ENCODE data around the gene ARHGEF40.
"Not testable (repeated sequence)": the region's sequence is repeated elsewhere in the genome, so short reads cannot be mapped to it uniquely, and the experiment has no call there.

Gene ARHGEF40

GRCh38 chr14:21040370-21040925, 29.7 kb upstream of the ARHGEF40 start:
- DNase-seq: no peak

GRCh38 chr14:21040941-21041340, 29.2 kb upstream of the ARHGEF40 start:
- DNase-seq: not testable (repeated sequence)

DNA sequence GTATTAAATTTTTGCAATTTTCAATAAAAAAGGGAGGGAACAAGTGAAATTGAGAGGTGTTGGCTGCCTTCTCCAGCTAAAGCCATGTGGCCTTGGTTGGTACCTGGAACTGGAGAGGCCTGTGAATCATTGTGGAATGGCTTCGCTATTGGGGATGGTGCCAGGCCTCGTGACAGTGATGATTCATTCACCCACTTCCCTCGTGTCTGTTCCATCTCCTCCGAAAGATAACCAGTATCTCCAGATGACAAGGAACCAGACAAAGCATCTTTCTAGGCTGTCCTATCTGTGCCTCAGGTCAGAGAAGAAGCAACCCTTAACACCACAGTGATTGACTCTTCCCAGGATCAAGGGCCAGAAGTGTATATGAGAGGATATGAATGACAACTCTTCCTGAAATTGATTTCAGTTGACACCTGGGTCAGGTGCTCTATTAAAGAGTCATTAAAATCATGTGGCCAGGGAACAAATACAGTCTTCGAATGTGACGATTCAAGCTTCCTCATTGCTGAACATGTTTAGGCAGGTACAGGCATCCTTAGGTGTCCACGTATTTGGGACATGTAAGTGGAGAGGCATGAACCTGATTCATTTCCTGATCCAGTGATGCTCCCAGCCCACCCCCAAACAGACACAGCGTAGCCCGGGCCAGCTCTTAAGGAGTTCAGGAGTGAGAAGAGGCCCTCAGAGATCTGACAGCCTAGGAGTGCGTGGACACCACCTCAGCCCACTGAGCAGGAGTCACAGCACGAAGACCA, 28.2 kb upstream of the ARHGEF40 start, which contains the start of gene RNASE7:
TSS of gene RNASE7 (plus strand) at position 687 of the 758 bp plus-strand sequence. CDS start 631 bp downstream, outside the sequence.
- DNase-seq: no peak

DNA sequence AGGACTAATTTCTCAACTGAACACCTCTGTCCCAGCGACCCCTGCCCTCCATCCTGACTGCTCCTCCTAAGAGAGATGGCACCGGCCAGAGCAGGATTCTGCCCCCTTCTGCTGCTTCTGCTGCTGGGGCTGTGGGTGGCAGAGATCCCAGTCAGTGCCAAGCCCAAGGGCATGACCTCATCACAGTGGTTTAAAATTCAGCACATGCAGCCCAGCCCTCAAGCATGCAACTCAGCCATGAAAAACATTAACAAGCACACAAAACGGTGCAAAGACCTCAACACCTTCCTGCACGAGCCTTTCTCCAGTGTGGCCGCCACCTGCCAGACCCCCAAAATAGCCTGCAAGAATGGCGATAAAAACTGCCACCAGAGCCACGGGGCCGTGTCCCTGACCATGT, 27.2 kb upstream of the ARHGEF40 start:
- DNase-seq: no peak

GRCh38 chr14:21043387-21043973, 26.6 kb upstream of the ARHGEF40 start:
- no peak for DNase-seq

GRCh38 chr14:21043974-21044618, 26.0 kb upstream of the ARHGEF40 start:
- no peak for DNase-seq

DNA sequence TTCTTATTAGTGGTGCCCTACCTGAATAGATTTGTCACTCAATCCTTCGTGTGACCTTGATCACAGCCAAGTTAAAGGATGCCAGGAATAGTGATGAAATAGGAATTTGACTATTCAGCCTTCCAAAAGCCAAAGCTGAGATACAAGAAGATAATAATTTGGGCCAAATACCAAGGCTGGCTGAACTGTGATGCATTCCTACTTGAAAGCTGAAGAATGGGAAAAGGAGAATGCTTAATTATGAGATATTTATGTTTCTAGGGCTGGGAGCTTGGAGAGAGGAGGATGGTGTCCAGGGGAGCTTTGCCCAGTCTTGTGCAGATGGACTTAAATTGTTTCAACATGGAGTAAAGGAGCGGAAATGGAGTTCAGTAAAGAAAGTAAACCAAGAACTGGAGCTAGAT, 22.7 kb upstream of the ARHGEF40 start:
- DNase-seq: no peak

DNA sequence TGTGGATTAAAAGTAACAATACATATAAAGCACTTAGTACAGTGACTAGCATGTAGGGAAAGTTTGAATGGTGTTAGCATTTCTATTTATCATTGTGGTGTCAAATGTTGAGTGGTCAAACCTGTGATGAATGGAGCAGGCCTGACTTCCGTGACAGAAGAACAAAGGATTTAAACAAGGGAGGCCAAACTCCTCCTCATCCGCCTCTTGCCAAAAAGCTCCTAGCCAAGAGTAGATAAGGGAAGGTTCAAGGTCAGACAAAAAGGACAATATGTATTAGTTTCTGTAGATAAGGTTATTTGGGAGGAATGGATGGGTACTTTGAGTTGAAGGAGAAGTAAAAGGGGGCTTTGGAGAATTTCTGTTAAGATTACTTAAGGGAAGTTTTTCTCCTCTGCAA, 21.5 kb upstream of the ARHGEF40 start:
- DNase-seq: no peak

DNA sequence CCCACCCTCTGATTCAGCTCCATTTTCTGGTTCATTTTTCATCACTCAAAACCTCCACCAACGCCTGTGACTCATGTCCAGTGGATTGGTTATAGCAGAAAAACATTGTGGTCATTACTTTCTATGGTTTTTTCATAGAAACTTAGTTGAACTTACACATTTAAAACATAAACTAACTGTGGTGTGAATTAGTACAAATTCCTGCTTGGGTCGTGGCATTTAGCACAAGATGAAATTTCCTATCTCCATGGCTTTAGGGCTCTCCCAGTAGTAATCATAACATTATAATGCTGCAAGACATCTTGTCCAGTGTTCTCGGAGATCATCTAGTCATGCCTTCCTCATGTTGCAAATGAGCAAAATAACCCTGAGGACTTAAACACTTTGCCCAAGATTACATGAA, 20.8 kb upstream of the ARHGEF40 start:
- DNase-seq: no peak

- DNase-seq: no peak
Measured at GRCh38 chr14:21050597-21050996, 19.5 kb upstream of the ARHGEF40 start.

GRCh38 chr14:21053184-21054122, 16.7 kb upstream of the ARHGEF40 start:
- no peak for DNase-seq

GRCh38 chr14:21054123-21054767, 15.9 kb upstream of the ARHGEF40 start:
- DNase-seq: no peak

DNA sequence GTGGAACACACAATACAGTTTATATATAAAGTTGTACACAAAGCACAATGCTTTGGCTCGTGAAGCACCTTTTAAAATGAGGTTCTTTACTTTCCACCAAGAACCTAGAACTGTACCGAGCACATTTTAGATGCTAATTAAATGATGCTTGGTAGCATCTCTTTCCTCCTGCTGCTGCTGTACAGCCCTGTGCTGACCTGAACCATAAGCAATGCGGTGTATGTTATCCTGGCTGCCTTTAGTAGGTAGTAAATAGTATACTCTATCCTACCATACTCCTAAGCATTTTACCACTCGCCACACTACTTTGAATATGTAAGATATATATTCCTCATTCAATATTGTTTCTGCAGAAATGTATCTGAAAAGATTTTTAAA, 15.3 kb upstream of the ARHGEF40 start:
- no peak for DNase-seq

- no peak for DNase-seq
Measured at GRCh38 chr14:21055432-21056117, 14.5 kb upstream of the ARHGEF40 start.

GRCh38 chr14:21056520-21057163, 13.5 kb upstream of the ARHGEF40 start:
- no peak for DNase-seq

DNA sequence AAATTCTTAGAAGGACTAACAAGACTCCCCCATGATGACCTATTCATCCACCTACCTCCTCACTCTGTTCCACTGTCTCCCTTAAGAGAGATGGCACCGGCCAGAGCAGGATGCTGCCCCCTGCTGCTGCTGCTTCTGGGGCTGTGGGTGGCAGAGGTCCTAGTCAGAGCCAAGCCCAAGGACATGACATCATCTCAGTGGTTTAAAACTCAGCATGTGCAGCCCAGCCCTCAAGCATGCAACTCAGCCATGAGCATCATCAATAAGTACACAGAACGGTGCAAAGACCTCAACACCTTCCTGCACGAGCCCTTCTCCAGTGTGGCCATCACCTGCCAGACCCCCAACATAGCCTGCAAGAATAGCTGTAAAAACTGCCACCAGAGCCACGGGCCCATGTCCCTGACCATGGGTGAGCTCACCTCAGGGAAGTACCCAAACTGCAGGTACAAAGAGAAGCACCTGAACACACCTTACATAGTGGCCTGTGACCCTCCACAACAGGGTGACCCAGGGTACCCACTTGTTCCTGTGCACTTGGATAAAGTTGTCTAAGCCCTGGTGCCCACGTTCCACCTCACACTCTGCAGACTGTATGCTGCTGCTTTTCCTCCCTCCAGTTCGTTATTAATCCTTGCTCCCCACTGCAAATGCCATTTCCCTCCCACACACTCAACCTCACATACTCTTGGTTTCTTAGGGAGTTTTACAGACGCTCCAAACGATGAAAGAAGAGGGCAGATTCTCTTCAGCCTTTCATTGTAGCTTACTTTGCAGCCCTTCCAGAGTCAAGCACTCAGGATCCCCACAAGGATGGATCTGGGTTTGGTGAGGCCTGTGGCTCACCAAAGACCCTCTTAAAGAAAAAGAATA, 12.1 kb upstream of the ARHGEF40 start, which contains the start of gene RNASE8:
TSS of gene RNASE8 (plus strand) at position 20 of the 873 bp plus-strand sequence. CDS start at position 91, 71 bp downstream.
- no peak for DNase-seq

- DNase-seq: no peak
Measured at GRCh38 chr14:21058903-21059302, 11.2 kb upstream of the ARHGEF40 start.

DNA sequence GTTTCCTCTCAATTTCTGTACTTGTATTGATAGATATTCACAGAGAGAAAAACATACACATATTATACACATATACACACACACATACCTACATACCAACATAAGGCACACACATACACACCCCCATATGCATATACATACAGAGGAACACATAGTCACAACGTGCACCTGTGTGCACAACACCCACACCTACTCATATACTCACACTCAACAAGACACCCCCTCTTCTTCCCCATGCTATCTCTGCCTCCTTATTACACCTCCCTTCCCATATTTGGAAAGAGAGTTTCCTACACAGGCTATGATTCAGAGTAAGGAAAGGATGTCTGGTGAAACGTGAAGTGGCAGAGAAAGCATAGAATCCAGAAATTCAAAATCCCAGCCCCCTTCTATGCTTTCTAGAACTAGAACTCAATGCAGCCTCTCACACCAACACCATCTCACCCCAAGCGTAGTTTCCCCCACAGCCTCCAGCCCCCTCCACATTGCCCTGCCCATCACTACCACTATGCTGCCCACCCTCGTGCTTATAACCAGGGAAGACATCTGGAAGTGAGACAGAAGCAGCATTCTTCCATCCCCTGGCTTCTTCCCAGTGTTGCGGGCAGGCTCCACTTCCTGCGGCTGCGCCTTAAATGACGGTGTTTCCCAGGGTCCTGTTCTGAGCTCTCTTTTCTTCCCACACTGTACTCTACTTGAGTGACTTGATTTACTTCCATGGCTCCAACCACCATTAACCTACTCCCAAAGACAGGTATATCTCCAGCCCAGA, 10.1 kb upstream of the ARHGEF40 start:
- no peak for DNase-seq

All from NCI-H524 (cell line).